HepG2 (cell line): Measurements from ENCODE around the gene ANKLE1. TPM values are rescaled to one million over a fixed set of nuclear protein-coding genes. Genes with fewer than 3 reads are reported as not detected.

ENCODE experiments used
- CHD4 ChIP-seq: fragments of 200-600 bp; sonication (generic); IDR thresholded peaks from 2 replicates; pipeline ENCODE4 v1.7.0; 2017; ENCODE audit warnings: mild to moderate bottlenecking, low read length, borderline replicate concordance
- FIP1L1 ChIP-seq: fragments of 200-400 bp; formaldehyde crosslinking; IDR thresholded peaks from 2 replicates; pipeline ENCODE4 v1.6.1; 2018; ENCODE audit warnings: low read depth, mild to moderate bottlenecking, low read length, moderate library complexity, borderline replicate concordance; ENCODE audit not compliant: insufficient read depth
- GTF2F1 ChIP-seq: fragments of 150-350 bp; IDR thresholded peaks from 2 replicates; pipeline ENCODE4 v1.6.1; 2014; ENCODE audit warnings: low read length
- ISL2 ChIP-seq: sonication (generic); formaldehyde crosslinking; IDR thresholded peaks from 2 replicates; pipeline ENCODE4 v1.5.0; 2020; ENCODE audit warnings: missing genetic modification reagents
- KMT2B ChIP-seq: IDR thresholded peaks from 2 replicates; pipeline ENCODE4 v1.6.1; 2016; ENCODE audit warnings: missing genetic modification reagents, missing compliant biosample characterization
- NCOA5 ChIP-seq: sonication (generic); formaldehyde crosslinking; IDR thresholded peaks from 2 replicates; pipeline ENCODE4 v1.4.0; 2020; ENCODE audit warnings: missing genetic modification reagents
- NR2F6 ChIP-seq, 2 experiments: IDR thresholded peaks; 2 replicates each; pipeline ENCODE4 v1.6.1; 2016; ENCODE audit warnings: antibody characterized with exemption in 1 of 2, mild to moderate bottlenecking in 1 of 2
- SMYD3 ChIP-seq: sonication (generic); formaldehyde crosslinking; IDR thresholded peaks from 2 replicates; pipeline ENCODE4 v1.8.1; 2023; ENCODE audit warnings: mild to moderate bottlenecking, missing genetic modification reagents
- SNAPC2 ChIP-seq: sonication (generic); formaldehyde crosslinking; IDR thresholded peaks from 2 replicates; pipeline ENCODE4 v1.8.1; 2022; ENCODE audit warnings: mild to moderate bottlenecking, missing genetic modification reagents
- SOX6 ChIP-seq, 2 experiments: fragments of 450-650 bp in 1 of 2; sonication (generic) in 1 of 2; formaldehyde crosslinking in 1 of 2; IDR thresholded peaks; 2 replicates each; pipeline versions ENCODE4 v1.4.0 to v1.6.1; 2017 to 2020; ENCODE audit warnings: antibody characterized with exemption in 1 of 2, mild to moderate bottlenecking in 1 of 2, missing genetic modification reagents in 1 of 2
- UBTF ChIP-seq: sonication (generic); formaldehyde crosslinking; IDR thresholded peaks from 2 replicates; pipeline ENCODE4 v1.4.0; 2020; ENCODE audit warnings: mild to moderate bottlenecking, missing genetic modification reagents
- YY1 ChIP-seq: IDR thresholded peaks from 2 replicates; pipeline ENCODE4 v1.6.1; 2011; ENCODE audit warnings: low read length, low read depth, moderate library complexity, mild to moderate bottlenecking; ENCODE audit not compliant: insufficient read depth, insufficient replicate concordance
- ZMYM2 ChIP-seq: sonication (generic); formaldehyde crosslinking; IDR thresholded peaks from 2 replicates; pipeline ENCODE4 v1.8.0; 2022; ENCODE audit warnings: mild to moderate bottlenecking, missing genetic modification reagents
- ZMYM3 ChIP-seq: sonication (generic); formaldehyde crosslinking; IDR thresholded peaks from 2 replicates; pipeline ENCODE4 v1.5.1; 2020; ENCODE audit warnings: mild to moderate bottlenecking, missing genetic modification reagents
- ZNF143 ChIP-seq: sonication (generic); formaldehyde crosslinking; IDR thresholded peaks from 2 replicates; pipeline ENCODE4 v1.4.0; 2020; ENCODE audit warnings: missing genetic modification reagents
- ZNF501 ChIP-seq: sonication (generic); formaldehyde crosslinking; IDR thresholded peaks from 2 replicates; pipeline ENCODE4 v1.5.1; 2020; ENCODE audit warnings: mild to moderate bottlenecking, moderate library complexity, missing genetic modification reagents
- ZNF503 ChIP-seq: sonication (generic); formaldehyde crosslinking; IDR thresholded peaks from 2 replicates; pipeline ENCODE4 v1.4.0; 2020; ENCODE audit warnings: missing genetic modification reagents
- ZNF556 ChIP-seq: sonication (generic); formaldehyde crosslinking; IDR thresholded peaks from 2 replicates; pipeline ENCODE4 v1.4.0; 2020; ENCODE audit warnings: mild to moderate bottlenecking, missing genetic modification reagents, borderline replicate concordance
- polyA plus RNA-seq, 8 experiments: library from polyadenylated mRNA; depleted of rRNA in 3 of 8; stranded (reverse) in 7 of 8; unstranded in 1 of 8; fragments of >200 nt; fragmentation: Illumina TruSeq in 4 of 8; extraction: Trizol in 4 of 8; gene quantifications; 2 replicates each; pipeline versions ENCODE4 v1.2.1 to v1.2.3, GENCODE V29; 2011 to 2016; ENCODE audit warnings: low read depth in 4 of 8, missing spikeins in 1 of 8, mixed read lengths in 1 of 8; ENCODE audit not compliant: insufficient read depth in 1 of 8
- total RNA-seq, 5 experiments: library from RNA; depleted of rRNA; stranded (reverse); fragments of >200 nt; fragmentation: Illumina TruSeq; extraction: Trizol; gene quantifications; 2 replicates each; pipeline ENCODE4 v1.2.3, GENCODE V29; 2016; ENCODE audit warnings: low read depth in 1 of 5
- TF ChIP-seq, protein P1 (sequence below): sonication (generic); formaldehyde crosslinking; IDR thresholded peaks from 2 replicates; pipeline ENCODE4 v1.8.1; 2022; ENCODE audit warnings: mild to moderate bottlenecking, missing genetic modification reagents
- TF ChIP-seq, protein P2 (sequence below): sonication (generic); formaldehyde crosslinking; IDR thresholded peaks from 2 replicates; pipeline ENCODE4 v1.4.0; 2020; ENCODE audit warnings: missing genetic modification reagents

The ANKLE1 gene
- total and polyA plus RNA-seq, 2 of the 13 experiments (the other 11 are each of a cell fraction or from before 2014, with no cell fraction given) = 0.69 to 1.5 TPM

GRCh38 chr19:17246681-17247425 lies 34.8 kb upstream of the ANKLE1 start (continued):
- peak; percentile 42; the same call in 1 of the 2 replicates for TF ChIP-seq UBTF (CRISPR knock-in tag)
- TF ChIP-seq ISL2 (CRISPR knock-in tag) = no peak; the same call in 1 of the 2 replicates
- TF ChIP-seq SMYD3 = 0 out of 2 replicates have a peak, but pooled peaks have one; percentile 12
- no peak for TF ChIP-seq SOX6 (IDR thresholded peaks at IDR 0.05)
- peak; percentile 34; the same call in 1 of the 2 replicates for TF ChIP-seq SOX6 (CRISPR knock-in tag; IDR thresholded peaks at IDR 0.05)
- no peak for TF ChIP-seq KMT2B (CRISPR knock-in tag)
- TF ChIP-seq YY1 = no peak
- TF ChIP-seq CHD4 = peak; percentile 98; the same call in 1 of the 2 replicates
- TF ChIP-seq, protein P1, sequence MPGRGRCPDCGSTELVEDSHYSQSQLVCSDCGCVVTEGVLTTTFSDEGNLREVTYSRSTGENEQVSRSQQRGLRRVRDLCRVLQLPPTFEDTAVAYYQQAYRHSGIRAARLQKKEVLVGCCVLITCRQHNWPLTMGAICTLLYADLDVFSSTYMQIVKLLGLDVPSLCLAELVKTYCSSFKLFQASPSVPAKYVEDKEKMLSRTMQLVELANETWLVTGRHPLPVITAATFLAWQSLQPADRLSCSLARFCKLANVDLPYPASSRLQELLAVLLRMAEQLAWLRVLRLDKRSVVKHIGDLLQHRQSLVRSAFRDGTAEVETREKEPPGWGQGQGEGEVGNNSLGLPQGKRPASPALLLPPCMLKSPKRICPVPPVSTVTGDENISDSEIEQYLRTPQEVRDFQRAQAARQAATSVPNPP (CRISPR knock-in tag) = peak; percentile 59; the same call in 1 of the 2 replicates
- no peak for TF ChIP-seq NCOA5 (CRISPR knock-in tag)
- no peak for TF ChIP-seq SNAPC2 (CRISPR knock-in tag)
- TF ChIP-seq ZNF501 = peak; percentile 65
- no peak for TF ChIP-seq ZNF503 (CRISPR knock-in tag)
- TF ChIP-seq ZNF143 (CRISPR knock-in tag) = 0 out of 2 replicates have a peak, but pooled peaks have one; percentile 17
- 0 out of 2 replicates have a peak, but pooled peaks have one; percentile 58 for TF ChIP-seq ZMYM2 (CRISPR knock-in tag)
- no peak for TF ChIP-seq GTF2F1
- TF ChIP-seq, protein P2, sequence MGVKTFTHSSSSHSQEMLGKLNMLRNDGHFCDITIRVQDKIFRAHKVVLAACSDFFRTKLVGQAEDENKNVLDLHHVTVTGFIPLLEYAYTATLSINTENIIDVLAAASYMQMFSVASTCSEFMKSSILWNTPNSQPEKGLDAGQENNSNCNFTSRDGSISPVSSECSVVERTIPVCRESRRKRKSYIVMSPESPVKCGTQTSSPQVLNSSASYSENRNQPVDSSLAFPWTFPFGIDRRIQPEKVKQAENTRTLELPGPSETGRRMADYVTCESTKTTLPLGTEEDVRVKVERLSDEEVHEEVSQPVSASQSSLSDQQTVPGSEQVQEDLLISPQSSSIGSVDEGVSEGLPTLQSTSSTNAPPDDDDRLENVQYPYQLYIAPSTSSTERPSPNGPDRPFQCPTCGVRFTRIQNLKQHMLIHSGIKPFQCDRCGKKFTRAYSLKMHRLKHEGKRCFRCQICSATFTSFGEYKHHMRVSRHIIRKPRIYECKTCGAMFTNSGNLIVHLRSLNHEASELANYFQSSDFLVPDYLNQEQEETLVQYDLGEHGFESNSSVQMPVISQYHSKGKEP (CRISPR knock-in tag) = no peak
- peak; percentile 100 for TF ChIP-seq ZMYM3 (CRISPR knock-in tag)
- peak; percentile 22; the same call in 1 of the 2 replicates for TF ChIP-seq ZNF556
- peak; percentile 84 for TF ChIP-seq NR2F6 (IDR thresholded peaks at IDR 0.05)
- TF ChIP-seq NR2F6 (CRISPR knock-in tag; IDR thresholded peaks at IDR 0.05) = peak; percentile 87
- TF ChIP-seq FIP1L1 = 0 out of 2 replicates have a peak, but pooled peaks have one; percentile 12
